OCI-LY7 (cell line): ENCODE results near the gene SLC25A13.

Source experiments
- CTCF ChIP-seq: fragments of 200-600 bp; sonication (generic); conservative IDR thresholded peaks from 2 replicates; pipeline ENCODE4 v1.5.1; 2014; ENCODE audit warnings: mild to moderate bottlenecking, antibody characterized with exemption, low read length, moderate library complexity, mixed read lengths
- EZH2phosphoT487 ChIP-seq: fragments of 200-600 bp; sonication (generic); IDR thresholded peaks from 2 replicates; pipeline ENCODE4 v1.6.1; 2018; ENCODE audit warnings: low read depth, borderline replicate concordance, mild to moderate bottlenecking, mixed run types, antibody characterized with exemption, low read length, moderate library complexity, mixed read lengths

GRCh38 chr7:96143495-96144259 lies 178.2 kb downstream of the SLC25A13 start:
- TF ChIP-seq CTCF (no peak), EZH2phosphoT487 (no peak)
